WERI-Rb-1 (cell line): ENCODE measurements around the gene TNIK.

ENCODE experiments used
- DNase-seq: peaks from one replicate; pipeline ENCODE4 v3.0.0-alpha.2; 2020
- H3K27ac ChIP-seq: fragments of 250-450 bp; sonication (Bioruptor Pico); 2 replicates; pipeline ENCODE4 v1.5.1; 2020; ENCODE audit warnings: mild to moderate bottlenecking, moderate library complexity
- H3K27me3 ChIP-seq: fragments of 250-450 bp; sonication (Bioruptor Pico); 2 replicates; pipeline ENCODE4 v1.5.1; 2021; ENCODE audit warnings: mild to moderate bottlenecking, low read depth, moderate library complexity; ENCODE audit not compliant: insufficient read depth, severe bottlenecking
- H3K36me3 ChIP-seq: fragments of 250-450 bp; sonication (Bioruptor Pico); 2 replicates; pipeline ENCODE4 v1.5.1; 2020; ENCODE audit warnings: mild to moderate bottlenecking, moderate library complexity
- H3K4me3 ChIP-seq: 2 replicates; pipeline ENCODE4 v1.5.1; 2011; ENCODE audit warnings: low read depth, mild to moderate bottlenecking, control low read depth, low read length
- H3K9me3 ChIP-seq: fragments of 250-450 bp; sonication (Bioruptor Pico); 2 replicates; pipeline ENCODE4 v1.5.1; 2021; ENCODE audit warnings: mild to moderate bottlenecking, moderate library complexity; ENCODE audit not compliant: severe bottlenecking
- CTCF ChIP-seq: IDR thresholded peaks from 2 replicates; pipeline ENCODE4 v1.5.1; 2011; ENCODE audit warnings: low read depth, mild to moderate bottlenecking, control low read depth, inconsistent platforms, low read length

Gene TNIK

GRCh38 chr3:171165499-171165921, 294.7 kb downstream of the TNIK start:
- peaks cover 11% of the 10 kb centered on the region for H3K9me3 ChIP-seq
- H3K4me3 ChIP-seq: no peak overlapping the region
- H3K36me3 ChIP-seq: 0 out of 2 replicates have a peak, but pooled peaks cover 3% of the 10 kb centered on the region
- no peaks in the 10 kb centered on the region for H3K27me3 ChIP-seq
- TF ChIP-seq CTCF: no peak
- no peak for DNase-seq
- no peak overlapping the region for H3K27ac ChIP-seq

- Histone ChIP-seq H3K4me3 (no peak overlapping the region), H3K27ac (no peak overlapping the region), H3K36me3 (0 out of 2 replicates have a peak, but pooled peaks cover 3% of the 10 kb centered on the region), H3K27me3 (no peaks in the 10 kb centered on the region), H3K9me3 (peaks cover 11% of the 10 kb centered on the region)
- TF ChIP-seq CTCF: no peak
- DNase-seq: no peak
These were observed 296.1 kb downstream of the TNIK start for GRCh38 chr3:171164067-171164465.

GRCh38 chr3:171163101-171164066, 296.8 kb downstream of the TNIK start:
- no peak overlapping the region for H3K27ac ChIP-seq
- H3K36me3 ChIP-seq: 0 out of 2 replicates have a peak, but pooled peaks cover 3% of the 10 kb centered on the region
- DNase-seq: no peak
- peaks cover 11% of the 10 kb centered on the region for H3K9me3 ChIP-seq
- H3K27me3 ChIP-seq: no peaks in the 10 kb centered on the region
- TF ChIP-seq CTCF: peak; percentile 37
- H3K4me3 ChIP-seq: no peak overlapping the region

- Histone ChIP-seq H3K27me3 (no peaks in the 10 kb centered on the region), H3K4me3 (no peak overlapping the region), H3K9me3 (peaks cover 11% of the 10 kb centered on the region), H3K36me3 (0 out of 2 replicates have a peak, but pooled peaks cover 3% of the 10 kb centered on the region), H3K27ac (no peak overlapping the region)
- no peak for DNase-seq
- TF ChIP-seq CTCF: no peak
These were observed 299.9 kb downstream of the TNIK start for GRCh38 chr3:171160325-171160724.

- Histone ChIP-seq H3K4me3 (no peak overlapping the region), H3K36me3 (0 out of 2 replicates have a peak, but pooled peaks cover 3% of the 10 kb centered on the region), H3K27me3 (no peaks in the 10 kb centered on the region), H3K27ac (no peak overlapping the region), H3K9me3 (peaks cover 11% of the 10 kb centered on the region)
- no peak for TF ChIP-seq CTCF
- DNase-seq: no peak
These were observed 300.4 kb downstream of the TNIK start for GRCh38 chr3:171159822-171160157.
